ENCODE results near the gene CCDC88C.

The CCDC88C gene

GRCh38 chr14:91397965-91398591 lies 19.5 kb downstream of the CCDC88C start:
- DNase-seq, result no peak

GRCh38 chr14:91396959-91397815 lies 20.4 kb downstream of the CCDC88C start:
- DNase-seq, result peak; percentile 28

GRCh38 chr14:91396013-91396660 lies 21.5 kb downstream of the CCDC88C start:
- peak; percentile 28 for DNase-seq

DNA sequence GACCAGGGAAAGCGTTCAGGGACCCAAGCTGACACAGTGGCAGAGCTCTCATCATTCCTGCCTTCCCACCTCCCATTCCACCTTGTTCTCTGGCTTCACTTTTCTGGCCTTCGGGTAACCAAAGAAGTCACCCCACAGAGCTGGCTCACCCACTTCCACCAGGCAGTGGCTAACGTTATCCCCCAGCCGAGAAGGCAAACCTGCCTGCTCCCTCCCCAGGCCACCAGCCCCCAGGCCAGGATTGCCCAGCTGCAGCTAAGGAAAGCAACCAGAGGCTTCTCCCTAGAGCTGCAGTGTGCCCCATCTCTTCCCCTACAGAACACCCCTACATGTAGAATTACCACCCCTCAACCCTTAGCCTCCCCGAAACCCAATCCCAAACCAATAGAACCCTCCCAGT lies 22.2 kb downstream of the CCDC88C start:
- DNase-seq, result no peak

- DNase-seq, result peak; percentile 69
These were observed 23.2 kb downstream of the CCDC88C start for GRCh38 chr14:91394105-91395081.

DNA sequence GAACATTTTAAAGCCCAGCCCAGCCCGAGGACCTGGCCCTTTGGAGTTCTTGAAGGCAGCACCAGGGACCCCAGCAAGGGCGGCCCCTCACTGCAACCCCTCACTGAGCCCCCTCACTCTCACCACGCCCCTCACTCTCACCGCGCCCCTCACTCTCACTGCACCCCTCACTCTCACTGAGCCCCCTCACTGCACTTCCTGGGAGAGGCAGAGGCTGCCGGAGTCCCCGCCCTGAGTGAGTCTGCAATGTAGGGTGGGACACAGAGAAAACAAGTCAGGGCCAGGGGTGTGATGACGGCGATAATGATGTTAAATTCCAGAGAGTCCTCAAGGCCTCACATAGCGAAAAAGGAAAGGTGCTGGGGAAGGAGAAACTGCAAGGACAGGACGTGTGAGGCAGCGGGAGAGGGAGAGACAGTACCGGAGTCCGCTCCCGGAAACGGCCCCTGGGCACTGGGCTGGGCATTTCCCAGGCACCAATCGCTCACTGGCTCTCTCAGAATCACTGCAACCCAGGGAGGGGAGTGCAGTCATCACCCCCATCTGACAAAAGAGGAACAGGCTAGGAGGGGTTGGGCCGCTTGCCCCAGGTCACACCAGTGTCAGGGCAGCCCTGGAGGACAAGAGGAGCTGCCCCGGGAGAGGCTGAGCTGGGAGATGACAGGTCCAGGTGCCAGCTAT lies 24.9 kb downstream of the CCDC88C start:
- DNase-seq, result no peak

- DNase-seq, result no peak
These were observed 27.3 kb downstream of the CCDC88C start for GRCh38 chr14:91390165-91390778.

DNA sequence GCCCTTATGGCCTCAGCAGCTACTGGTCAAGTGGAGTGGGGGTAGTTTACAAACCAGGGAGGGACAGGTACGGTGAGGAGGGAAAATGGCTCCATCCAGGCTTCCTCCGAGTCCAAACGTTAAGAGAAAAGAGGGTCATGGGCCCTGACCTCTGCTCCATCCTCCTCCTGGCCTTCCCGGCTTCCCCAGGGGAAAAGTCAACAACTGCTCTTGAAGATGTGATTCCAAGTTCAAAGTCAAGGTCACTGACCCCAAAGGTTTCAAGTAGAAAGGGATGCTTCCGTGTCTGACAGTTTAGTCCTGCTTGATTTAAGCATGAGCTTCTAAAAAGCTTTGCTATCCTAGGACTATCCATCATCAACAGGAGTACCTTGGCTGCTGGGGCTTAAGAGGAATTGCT lies 28.5 kb downstream of the CCDC88C start:
- no peak for DNase-seq

- no peak for DNase-seq
These were observed 29.1 kb downstream of the CCDC88C start for GRCh38 chr14:91388551-91388975.

GRCh38 chr14:91387951-91388381 lies 29.7 kb downstream of the CCDC88C start:
- DNase-seq, result peak; percentile 52

- peak; percentile 76 for DNase-seq
These were observed 30.3 kb downstream of the CCDC88C start for GRCh38 chr14:91387169-91387835.

- DNase-seq, result no peak
These were observed 31.9 kb downstream of the CCDC88C start for GRCh38 chr14:91385697-91386096.

DNA sequence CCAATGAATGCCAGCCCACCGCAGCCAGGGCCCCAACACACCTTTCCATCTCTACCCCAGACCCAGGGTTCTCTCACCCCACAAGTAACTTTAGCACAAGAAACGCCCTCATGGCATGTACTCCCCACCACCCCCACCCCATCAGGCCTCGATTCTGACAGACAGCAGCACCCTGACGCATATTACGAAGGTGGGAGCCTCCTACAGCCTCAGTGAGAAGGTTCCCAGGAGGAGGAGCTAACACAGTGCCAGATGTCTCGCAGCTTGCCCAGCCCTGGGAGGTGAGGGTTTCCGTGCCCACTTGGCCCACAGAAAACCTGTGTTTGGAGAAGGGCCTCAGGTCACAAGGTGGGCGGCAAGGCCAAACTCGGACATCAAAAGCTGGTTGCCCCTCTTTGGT lies 32.4 kb downstream of the CCDC88C start:
- DNase-seq, result no peak

- DNase-seq, result no peak
These were observed 34.2 kb downstream of the CCDC88C start for GRCh38 chr14:91383439-91383838.

GRCh38 chr14:91381801-91382670 lies 35.6 kb downstream of the CCDC88C start:
- no peak for DNase-seq

- no peak for DNase-seq
These were observed 36.8 kb downstream of the CCDC88C start for GRCh38 chr14:91380610-91381371.

GRCh38 chr14:91380123-91380522 lies 37.5 kb downstream of the CCDC88C start:
- no peak for DNase-seq

- DNase-seq, result no peak
These were observed 38.1 kb downstream of the CCDC88C start for GRCh38 chr14:91379579-91379932.

- DNase-seq, result no peak
These were observed 38.6 kb downstream of the CCDC88C start for GRCh38 chr14:91378930-91379578.
